OCI-LY7 (cell line): Measurements from ENCODE around the gene MS4A8.
"Not testable (repeated sequence)": the region's sequence is repeated elsewhere in the genome, so short reads cannot be mapped to it uniquely, and the experiment has no call there.

Experiments used
- CTCF ChIP-seq: fragments of 200-600 bp; sonication (generic); conservative IDR thresholded peaks from 2 replicates; pipeline ENCODE4 v1.5.1; 2014; ENCODE audit warnings: mild to moderate bottlenecking, antibody characterized with exemption, low read length, moderate library complexity, mixed read lengths
- EZH2phosphoT487 ChIP-seq: fragments of 200-600 bp; sonication (generic); IDR thresholded peaks from 2 replicates; pipeline ENCODE4 v1.6.1; 2018; ENCODE audit warnings: low read depth, borderline replicate concordance, mild to moderate bottlenecking, mixed run types, antibody characterized with exemption, low read length, moderate library complexity, mixed read lengths

- TF ChIP-seq CTCF, EZH2phosphoT487: not testable (repeated sequence)
Observed at GRCh38 chr11:60759438-60760225, 60.2 kb downstream of the MS4A8 start.
